ENCODE results near the gene SPCS3. TPM values are rescaled to one million over a fixed set of nuclear protein-coding genes. Genes with fewer than 3 reads are reported as not detected.

Gene SPCS3
- total and polyA plus RNA-seq, 2 experiments from 2014 or later: 62.5 to 79.9 TPM

DNA sequence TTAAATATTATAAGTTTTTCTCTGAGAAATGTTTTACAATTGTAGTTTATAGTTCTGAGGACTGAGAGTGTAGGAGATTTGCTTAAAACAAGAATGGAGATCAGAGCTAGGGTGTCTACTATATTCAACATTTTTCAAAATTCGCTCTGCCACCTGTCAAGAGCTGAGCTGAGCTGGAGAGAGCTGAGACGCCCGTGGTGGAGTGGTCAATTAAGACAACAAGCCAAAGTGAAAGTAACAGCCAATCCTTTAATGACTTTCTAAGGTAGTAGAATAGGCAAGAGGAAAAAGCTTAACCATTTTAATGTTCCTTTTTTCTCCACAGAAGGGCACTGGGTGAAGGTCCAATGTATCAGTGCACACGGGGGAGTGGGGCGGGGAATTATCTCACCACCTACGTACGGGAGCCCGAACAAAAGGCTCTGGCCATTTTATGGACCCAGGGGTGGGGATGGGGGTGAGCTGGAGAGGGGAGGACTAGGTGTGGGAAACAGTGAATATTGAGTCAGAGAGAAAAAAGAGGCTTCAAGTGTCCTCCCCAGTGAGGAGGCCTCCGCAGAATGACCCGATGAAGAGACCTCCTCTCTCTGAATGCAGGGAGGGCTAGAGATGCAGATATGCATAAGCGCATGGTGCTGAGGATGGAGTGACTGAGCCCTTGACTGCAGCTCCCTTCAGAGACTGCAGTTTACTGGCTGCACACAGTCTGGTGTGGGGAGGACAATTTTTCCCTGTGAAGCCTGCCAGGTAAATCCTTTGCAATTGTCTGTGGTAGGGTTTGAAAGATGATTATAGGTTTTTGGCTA lies 60.8 kb downstream of the SPCS3 start (continued):
- TF ChIP-seq, protein P1, sequence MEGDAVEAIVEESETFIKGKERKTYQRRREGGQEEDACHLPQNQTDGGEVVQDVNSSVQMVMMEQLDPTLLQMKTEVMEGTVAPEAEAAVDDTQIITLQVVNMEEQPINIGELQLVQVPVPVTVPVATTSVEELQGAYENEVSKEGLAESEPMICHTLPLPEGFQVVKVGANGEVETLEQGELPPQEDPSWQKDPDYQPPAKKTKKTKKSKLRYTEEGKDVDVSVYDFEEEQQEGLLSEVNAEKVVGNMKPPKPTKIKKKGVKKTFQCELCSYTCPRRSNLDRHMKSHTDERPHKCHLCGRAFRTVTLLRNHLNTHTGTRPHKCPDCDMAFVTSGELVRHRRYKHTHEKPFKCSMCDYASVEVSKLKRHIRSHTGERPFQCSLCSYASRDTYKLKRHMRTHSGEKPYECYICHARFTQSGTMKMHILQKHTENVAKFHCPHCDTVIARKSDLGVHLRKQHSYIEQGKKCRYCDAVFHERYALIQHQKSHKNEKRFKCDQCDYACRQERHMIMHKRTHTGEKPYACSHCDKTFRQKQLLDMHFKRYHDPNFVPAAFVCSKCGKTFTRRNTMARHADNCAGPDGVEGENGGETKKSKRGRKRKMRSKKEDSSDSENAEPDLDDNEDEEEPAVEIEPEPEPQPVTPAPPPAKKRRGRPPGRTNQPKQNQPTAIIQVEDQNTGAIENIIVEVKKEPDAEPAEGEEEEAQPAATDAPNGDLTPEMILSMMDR (conservative IDR thresholded peaks at IDR 0.05; ENCODE audit: low read depth in 2 of 2): no peak
- TF ChIP-seq, protein P2, sequence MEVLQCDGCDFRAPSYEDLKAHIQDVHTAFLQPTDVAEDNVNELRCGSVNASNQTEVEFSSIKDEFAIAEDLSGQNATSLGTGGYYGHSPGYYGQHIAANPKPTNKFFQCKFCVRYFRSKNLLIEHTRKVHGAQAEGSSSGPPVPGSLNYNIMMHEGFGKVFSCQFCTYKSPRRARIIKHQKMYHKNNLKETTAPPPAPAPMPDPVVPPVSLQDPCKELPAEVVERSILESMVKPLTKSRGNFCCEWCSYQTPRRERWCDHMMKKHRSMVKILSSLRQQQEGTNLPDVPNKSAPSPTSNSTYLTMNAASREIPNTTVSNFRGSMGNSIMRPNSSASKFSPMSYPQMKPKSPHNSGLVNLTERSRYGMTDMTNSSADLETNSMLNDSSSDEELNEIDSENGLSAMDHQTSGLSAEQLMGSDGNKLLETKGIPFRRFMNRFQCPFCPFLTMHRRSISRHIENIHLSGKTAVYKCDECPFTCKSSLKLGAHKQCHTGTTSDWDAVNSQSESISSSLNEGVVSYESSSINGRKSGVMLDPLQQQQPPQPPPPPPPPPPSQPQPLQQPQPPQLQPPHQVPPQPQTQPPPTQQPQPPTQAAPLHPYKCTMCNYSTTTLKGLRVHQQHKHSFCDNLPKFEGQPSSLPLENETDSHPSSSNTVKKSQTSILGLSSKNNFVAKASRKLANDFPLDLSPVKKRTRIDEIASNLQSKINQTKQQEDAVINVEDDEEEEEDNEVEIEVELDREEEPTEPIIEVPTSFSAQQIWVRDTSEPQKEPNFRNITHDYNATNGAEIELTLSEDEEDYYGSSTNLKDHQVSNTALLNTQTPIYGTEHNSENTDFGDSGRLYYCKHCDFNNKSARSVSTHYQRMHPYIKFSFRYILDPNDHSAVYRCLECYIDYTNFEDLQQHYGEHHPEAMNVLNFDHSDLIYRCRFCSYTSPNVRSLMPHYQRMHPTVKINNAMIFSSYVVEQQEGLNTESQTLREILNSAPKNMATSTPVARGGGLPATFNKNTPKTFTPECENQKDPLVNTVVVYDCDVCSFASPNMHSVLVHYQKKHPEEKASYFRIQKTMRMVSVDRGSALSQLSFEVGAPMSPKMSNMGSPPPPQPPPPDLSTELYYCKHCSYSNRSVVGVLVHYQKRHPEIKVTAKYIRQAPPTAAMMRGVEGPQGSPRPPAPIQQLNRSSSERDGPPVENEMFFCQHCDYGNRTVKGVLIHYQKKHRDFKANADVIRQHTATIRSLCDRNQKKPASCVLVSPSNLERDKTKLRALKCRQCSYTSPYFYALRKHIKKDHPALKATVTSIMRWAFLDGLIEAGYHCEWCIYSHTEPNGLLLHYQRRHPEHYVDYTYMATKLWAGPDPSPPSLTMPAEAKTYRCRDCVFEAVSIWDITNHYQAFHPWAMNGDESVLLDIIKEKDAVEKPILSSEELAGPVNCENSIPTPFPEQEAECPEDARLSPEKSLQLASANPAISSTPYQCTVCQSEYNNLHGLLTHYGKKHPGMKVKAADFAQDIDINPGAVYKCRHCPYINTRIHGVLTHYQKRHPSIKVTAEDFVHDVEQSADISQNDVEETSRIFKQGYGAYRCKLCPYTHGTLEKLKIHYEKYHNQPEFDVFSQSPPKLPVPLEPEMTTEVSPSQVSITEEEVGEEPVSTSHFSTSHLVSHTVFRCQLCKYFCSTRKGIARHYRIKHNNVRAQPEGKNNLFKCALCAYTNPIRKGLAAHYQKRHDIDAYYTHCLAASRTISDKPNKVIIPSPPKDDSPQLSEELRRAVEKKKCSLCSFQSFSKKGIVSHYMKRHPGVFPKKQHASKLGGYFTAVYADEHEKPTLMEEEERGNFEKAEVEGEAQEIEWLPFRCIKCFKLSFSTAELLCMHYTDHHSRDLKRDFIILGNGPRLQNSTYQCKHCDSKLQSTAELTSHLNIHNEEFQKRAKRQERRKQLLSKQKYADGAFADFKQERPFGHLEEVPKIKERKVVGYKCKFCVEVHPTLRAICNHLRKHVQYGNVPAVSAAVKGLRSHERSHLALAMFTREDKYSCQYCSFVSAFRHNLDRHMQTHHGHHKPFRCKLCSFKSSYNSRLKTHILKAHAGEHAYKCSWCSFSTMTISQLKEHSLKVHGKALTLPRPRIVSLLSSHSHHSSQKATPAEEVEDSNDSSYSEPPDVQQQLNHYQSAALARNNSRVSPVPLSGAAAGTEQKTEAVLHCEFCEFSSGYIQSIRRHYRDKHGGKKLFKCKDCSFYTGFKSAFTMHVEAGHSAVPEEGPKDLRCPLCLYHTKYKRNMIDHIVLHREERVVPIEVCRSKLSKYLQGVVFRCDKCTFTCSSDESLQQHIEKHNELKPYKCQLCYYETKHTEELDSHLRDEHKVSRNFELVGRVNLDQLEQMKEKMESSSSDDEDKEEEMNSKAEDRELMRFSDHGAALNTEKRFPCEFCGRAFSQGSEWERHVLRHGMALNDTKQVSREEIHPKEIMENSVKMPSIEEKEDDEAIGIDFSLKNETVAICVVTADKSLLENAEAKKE (CRISPR knock-in tag; IDR thresholded peaks at IDR 0.05): no peak
- no peak for TF ChIP-seq STAT1 (IDR thresholded peaks at IDR 0.05; ENCODE audit: unreplicated experiment)
- no peak for TF ChIP-seq CREB1 (CRISPR knock-in tag; IDR thresholded peaks at IDR 0.05; ENCODE audit: low read depth)

Other genes starting within 250 kb of the SPCS3 start
- gene SPATA4, start 124.4 kb upstream of the SPCS3 start, total RNA-seq (2014; rRNA removed; shearing (Covaris generic)): not detected in 2 replicates
- not detected in 2 replicates for gene SPATA4, start 124.4 kb upstream of the SPCS3 start, polyA plus RNA-seq (2016; fragmentation: Nextera tagmentation; extraction: Ambion mirVana)
- not detected in 2 replicates for gene ASB5, start 50.7 kb upstream of the SPCS3 start, total RNA-seq (2014; rRNA removed; shearing (Covaris generic))
- not detected in 2 replicates for gene ASB5, start 50.7 kb upstream of the SPCS3 start, polyA plus RNA-seq (2016; fragmentation: Nextera tagmentation; extraction: Ambion mirVana)

Data from GM23338 (cell line).